ENCODE data around the gene NRXN2.

NRXN2 gene

GRCh38 chr11:64621283-64622019, 101.5 kb downstream of the NRXN2 start:
- DNase-seq = no peak

DNA sequence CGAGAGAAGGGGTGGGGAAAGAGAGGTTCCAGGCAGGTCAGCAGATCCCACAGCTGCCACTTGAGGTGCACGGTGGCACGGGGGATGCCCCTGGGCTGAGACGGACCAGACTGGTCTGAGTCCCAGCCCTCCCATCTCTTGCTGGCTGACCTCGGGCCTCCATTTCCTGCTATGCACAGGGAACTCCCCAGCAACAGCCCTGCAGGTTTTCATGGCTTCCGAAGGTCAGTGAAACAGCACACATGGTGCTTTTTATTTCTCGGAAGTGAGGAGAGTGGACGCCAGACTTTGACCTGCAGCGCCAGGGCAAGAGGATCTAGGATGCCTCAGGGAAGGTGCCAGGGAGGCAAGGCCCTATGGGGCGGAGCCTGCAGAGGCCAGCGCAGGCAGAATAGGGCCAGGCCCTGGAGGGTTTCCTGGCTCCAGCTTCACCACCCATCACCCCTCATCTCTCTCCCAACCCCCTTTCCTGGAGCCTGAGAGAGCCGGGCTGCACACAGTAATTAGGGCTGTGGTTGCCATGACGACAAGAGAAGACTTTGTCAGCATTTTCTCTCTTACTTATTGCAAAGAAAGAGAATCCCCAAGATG, 102.5 kb downstream of the NRXN2 start:
- no peak for DNase-seq

- DNase-seq = no peak
These were observed 103.1 kb downstream of the NRXN2 start for GRCh38 chr11:64619811-64620380.

DNA sequence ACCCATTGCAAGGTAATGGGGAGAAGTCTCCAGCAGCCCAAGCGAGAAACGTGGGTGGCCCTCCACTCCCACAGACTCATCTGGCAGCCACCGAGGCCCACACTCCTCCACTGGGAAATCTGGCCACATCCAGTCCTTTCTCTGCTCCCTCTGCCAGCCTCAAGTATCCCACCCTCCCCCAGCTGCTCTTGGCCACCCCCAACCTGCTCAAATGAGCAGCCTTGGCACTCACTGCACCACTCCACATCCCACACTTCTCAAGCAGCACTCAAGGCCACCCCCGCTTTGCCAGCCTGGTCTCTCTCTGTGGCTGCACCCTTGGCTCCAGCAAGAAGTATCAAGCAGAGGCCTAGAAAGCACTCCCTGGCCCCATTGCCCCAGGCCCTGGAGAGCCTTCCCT, 103.8 kb downstream of the NRXN2 start:
- DNase-seq = no peak

- DNase-seq = no peak
These were observed 106.2 kb downstream of the NRXN2 start for GRCh38 chr11:64616817-64617216.

GRCh38 chr11:64614917-64615316, 108.1 kb downstream of the NRXN2 start:
- DNase-seq = no peak

GRCh38 chr11:64613648-64614047, 109.3 kb downstream of the NRXN2 start:
- DNase-seq = no peak

GRCh38 chr11:64611869-64612646, 110.9 kb downstream of the NRXN2 start:
- no peak for DNase-seq

GRCh38 chr11:64611176-64611575, 111.8 kb downstream of the NRXN2 start:
- no peak for DNase-seq

- DNase-seq = no peak
These were observed 112.4 kb downstream of the NRXN2 start for GRCh38 chr11:64610596-64610995.

DNA sequence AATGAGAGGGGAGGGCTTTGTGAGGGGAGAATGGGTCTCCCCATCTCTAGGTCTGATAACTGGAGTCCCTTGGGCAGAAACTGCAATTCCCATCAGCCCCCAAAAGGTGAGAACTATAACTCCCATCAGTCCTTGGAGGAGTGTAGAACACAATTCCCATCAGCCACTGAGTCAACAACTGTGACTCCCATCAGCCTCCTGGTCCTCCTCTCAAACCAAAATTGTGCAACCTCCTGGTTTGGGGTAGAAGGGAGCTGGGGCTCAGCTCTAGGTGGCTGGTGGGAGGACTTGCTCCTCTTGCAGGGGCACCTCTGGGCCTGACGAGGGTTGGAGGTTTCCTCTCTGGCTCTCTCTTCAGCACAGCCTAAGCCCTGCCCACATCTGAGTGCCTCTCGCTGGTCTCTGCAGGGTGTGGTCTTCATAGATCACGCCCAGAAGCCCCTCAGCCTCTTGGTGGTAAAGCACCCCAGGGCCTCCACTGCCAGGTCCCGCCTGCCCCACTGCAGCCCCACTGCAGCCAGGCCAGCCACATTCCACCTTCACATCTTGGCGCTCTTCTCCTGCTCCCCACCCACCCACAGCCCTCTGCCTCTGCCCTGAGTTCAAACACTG, 113.5 kb downstream of the NRXN2 start:
- DNase-seq = no peak

- DNase-seq = no peak
These were observed 114.4 kb downstream of the NRXN2 start for GRCh38 chr11:64608636-64609035.

DNA sequence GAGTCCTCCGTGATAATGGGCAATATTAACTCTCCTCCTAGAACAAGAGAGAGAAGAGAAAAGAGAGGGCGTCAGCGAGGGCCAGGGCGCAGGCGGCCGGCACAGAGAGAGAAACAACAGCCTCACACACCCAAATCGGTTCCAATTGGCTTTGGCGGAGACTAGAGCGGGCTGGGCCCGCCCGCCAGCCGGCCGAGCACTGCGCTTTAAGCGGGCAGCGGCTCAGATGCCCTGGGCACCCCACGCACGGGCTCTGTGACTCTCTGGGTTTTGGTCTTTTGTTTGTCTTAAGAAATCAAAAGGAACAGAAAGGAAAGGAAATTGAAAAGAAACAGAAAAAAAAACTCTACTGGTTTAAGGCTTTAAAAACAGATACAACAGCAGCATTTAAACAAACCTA, 115.0 kb downstream of the NRXN2 start:
- no peak for DNase-seq

DNA sequence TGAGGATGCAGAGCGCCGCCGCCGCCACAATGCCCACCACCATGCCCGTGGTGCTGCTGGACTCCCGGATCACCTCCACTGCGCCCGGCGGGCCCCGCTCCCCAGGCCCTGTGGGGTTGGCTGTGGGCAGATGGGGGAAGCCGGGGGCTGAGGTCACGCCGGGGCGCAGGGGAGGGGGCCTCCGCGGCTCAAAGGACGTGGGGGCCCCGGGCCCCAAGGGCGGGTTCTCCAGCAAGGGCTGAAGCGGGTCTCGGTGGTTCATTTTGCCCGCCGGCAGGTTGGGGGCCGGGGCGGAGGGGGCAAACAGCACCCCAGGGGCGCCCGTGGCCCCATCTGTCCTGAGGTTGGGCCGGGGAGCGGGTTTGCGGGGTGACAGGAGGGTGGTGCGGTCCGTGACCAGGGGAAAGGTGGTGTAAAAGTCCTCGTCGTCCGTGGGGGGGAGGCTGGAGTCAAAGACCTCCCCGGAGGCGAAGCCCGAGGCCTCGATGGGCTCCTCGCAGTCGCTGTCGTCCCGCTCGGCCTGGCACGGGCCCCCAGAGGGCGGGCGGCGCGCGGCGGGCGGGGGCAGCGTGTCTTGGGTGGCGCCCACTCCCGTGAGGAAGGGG, 115.5 kb downstream of the NRXN2 start:
- DNase-seq = no peak

GRCh38 chr11:64606796-64607380, 116.1 kb downstream of the NRXN2 start:
- DNase-seq = no peak

DNA sequence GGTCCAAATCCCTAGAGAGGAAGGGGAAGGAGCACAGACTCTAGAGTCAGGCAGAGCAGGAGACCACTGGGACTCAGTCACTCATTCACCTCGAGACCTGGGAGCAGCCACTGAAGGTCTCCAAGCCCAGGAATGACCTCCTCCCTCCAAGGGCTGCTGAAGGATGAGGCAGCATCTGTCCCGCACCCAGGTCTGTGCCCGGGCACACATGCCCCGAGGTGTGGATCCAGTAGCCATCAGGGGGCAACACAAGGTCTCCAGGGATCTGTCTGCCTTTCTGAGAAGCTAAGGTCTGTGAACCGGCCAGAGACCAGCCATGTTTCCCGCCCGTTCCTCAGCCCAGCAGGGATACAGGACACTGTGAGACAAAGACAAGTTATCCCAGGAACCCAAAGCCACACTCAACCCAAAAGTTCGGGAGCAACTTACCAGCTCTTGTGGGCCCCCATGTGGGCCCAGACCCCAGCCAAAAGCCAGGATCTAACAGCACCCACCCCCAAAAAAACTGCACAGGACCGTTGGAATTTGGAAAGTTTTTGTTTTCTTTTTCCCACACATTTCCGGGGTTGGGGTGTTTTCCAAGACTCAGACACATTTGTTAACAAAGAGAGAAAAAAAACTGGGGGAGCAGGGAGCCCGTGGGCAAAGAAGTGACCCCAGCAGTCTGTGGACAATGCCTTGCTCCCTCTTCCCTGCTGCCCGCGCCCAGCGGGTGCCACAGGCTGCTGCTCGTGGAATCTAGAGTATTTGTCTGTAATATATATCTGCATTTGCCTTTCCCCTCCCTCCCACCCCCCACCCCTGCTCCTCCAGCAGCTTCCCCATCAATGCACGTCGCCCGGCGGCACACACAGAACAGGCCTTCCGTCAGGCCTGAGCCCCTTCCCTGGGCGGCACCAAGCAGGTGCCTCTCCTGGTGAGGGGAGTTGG, 117.1 kb downstream of the NRXN2 start:
- no peak for DNase-seq

DNA sequence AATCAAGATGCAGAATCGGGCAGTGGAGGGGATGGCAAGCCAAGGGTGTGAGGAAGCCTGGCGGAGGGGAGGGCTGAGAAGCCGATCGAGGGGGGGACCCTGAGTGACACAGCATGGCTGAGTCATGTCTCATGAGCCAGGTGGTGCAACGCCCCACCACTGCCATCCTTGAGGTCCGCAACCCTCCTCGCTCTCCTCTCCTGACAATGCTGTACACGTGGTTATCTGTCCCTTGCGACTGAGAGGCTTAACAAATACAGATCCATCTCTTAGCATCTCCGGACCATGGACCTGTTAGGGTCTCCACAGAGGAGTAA, 117.8 kb downstream of the NRXN2 start:
- DNase-seq = no peak

DNA sequence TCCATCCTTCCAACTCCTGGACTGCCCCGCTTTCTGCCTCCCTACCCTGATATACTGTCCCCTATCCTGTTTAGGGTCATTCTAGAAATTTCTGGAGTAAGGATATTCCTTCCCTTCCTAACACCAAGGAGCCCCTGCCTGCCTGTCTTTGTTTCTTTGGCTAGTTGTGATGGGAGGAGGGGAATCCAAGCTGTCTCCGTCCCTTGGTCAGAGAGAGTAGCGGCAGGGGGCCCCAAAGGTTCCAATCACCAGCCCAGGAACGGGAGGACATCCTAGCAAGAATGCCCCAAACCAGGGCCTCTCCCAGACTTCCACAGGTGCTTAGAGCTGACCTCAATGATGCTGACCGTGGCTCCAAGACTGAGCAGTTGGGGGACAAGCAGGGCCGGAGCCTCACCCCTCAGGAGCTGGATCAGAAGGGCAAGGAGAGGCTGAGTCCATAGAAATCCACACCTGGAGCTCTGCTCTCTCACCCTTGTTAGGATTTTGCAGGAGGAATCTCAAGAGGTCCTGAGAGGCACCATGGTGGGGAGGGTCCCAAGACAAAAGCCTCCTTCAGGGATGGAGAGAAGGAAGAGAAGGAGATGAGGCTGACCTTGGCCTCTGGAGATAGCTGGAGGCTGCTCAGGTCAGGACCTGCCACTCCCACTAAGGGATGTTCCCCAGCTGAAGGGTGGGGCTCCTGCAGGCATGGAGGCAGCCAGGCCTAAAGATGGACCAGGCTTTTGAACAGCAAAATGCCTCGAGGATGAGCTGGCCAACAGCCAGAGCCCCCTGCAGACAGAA, 118.3 kb downstream of the NRXN2 start:
- DNase-seq = no peak

DNA sequence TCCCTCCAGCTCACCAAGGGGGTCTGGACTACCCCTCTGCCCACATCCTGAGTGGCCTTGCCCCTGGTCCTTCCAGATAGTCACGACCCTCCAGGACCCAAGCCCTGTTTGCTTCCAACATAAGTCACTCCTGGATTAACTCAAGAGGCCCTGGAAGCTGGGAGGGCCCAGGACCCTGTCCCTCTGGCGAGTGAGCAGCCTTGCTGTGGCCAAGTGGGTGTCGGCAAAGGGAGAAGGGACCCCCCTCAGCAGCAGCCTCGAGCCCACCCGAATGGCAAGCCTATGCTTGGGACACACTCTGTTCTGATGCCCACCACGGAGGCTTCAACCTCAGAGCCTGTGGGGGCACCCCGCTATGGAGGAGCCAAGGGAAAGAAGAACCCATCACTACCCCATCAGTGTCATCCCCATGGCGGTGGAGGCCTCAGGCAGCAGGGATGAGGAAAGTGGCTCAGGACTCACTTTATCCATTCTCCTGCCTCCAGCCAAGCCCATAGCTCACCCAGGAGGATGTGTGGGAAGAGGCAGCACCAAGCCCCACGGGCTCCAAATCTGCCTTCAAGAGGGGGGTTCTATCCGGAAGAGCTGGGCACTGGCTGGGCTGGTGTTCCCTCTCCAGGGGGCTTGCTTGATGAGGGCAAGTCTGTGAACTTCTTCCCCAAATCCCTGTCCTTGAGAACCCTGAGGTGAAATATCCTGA, 119.4 kb downstream of the NRXN2 start:
- DNase-seq = no peak

- no peak for DNase-seq
These were observed 120.4 kb downstream of the NRXN2 start for GRCh38 chr11:64602466-64603070.
